ENCODE measurements around the gene PTPN9.

DNA sequence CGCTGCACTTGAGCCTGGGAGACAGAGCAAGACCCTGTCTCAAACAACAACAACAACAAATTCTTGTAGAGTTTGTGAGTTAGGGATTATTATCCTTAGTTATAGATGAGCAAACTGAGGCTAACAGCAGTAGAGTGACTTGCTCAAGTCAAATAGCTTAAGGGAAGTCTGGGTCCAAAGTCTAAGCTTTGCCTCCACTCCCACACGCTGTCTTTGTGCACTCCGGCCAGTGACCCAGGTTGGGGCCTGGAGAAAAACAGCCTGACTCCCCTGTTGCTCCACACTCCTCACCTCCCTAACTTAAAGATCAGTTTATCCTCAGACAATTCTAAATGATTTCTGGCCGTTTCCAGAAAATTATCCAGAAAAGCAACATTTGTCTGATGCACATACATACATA, 118.5 kb downstream of the PTPN9 start:
- TF ChIP-seq, protein P1, sequence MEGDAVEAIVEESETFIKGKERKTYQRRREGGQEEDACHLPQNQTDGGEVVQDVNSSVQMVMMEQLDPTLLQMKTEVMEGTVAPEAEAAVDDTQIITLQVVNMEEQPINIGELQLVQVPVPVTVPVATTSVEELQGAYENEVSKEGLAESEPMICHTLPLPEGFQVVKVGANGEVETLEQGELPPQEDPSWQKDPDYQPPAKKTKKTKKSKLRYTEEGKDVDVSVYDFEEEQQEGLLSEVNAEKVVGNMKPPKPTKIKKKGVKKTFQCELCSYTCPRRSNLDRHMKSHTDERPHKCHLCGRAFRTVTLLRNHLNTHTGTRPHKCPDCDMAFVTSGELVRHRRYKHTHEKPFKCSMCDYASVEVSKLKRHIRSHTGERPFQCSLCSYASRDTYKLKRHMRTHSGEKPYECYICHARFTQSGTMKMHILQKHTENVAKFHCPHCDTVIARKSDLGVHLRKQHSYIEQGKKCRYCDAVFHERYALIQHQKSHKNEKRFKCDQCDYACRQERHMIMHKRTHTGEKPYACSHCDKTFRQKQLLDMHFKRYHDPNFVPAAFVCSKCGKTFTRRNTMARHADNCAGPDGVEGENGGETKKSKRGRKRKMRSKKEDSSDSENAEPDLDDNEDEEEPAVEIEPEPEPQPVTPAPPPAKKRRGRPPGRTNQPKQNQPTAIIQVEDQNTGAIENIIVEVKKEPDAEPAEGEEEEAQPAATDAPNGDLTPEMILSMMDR (IDR thresholded peaks at IDR 0.05) = no peak
- TF ChIP-seq POLR2AphosphoS5 (IDR thresholded peaks at IDR 0.05) (no peak), POLR2A (IDR thresholded peaks at IDR 0.05) (no peak)
